Common myeloid progenitor, CD34-positive (primary cell): ENCODE results near the gene KDM5A.

Source experiments
- CTCF ChIA-PET: fragments of 350-600 bp; sonication (Branson Sonifier 250); formaldehyde crosslinking; loops from one replicate; lab custom pipeline; 2021; ENCODE audit warnings: antibody characterized with exemption; lab: Charles Lee
- POLR2A ChIA-PET: fragments of 350-600 bp; sonication (Branson Sonifier 250); formaldehyde crosslinking; loops from one replicate; lab custom pipeline; 2021; ENCODE audit warnings: antibody characterized with exemption; lab: Charles Lee
- DNase-seq, 3 donors: peaks; one replicate each; pipeline versions ENCODE4 v3.0.0 to v3.0.0-alpha.2; 2013
- H3K27ac ChIP-seq, 2 experiments: 1 replicate in 1 of 2; 2 replicates in 1 of 2; pipeline ENCODE4 v1.7.0; 2013; ENCODE audit warnings: inconsistent platforms in 2 of 2, low read length in 2 of 2, mild to moderate bottlenecking in 2 of 2, low read depth in 1 of 2, moderate library complexity in 1 of 2; ENCODE audit not compliant: severe bottlenecking in 2 of 2, insufficient read depth in 1 of 2, poor library complexity in 1 of 2
- H3K27me3 ChIP-seq, 5 experiments: replicated peaks in 2 of 5; 1 replicate in 3 of 5; 2 replicates in 2 of 5; pipeline versions ENCODE4 v1.6.1 to v1.7.0; 2013; ENCODE audit warnings: low read length in 4 of 5, mild to moderate bottlenecking in 2 of 5, moderate library complexity in 2 of 5, inconsistent platforms in 1 of 5; ENCODE audit not compliant: insufficient read depth in 5 of 5, control insufficient read depth in 4 of 5
- H3K36me3 ChIP-seq, 4 experiments: 1 replicate in 2 of 4; 2 replicates in 2 of 4; pipeline versions ENCODE4 v1.6.1 to v1.7.0; 2013; ENCODE audit warnings: low read length in 3 of 4, control low read depth in 1 of 4, mild to moderate bottlenecking in 1 of 4; ENCODE audit not compliant: control insufficient read depth in 4 of 4, insufficient read depth in 4 of 4
- H3K4me1 ChIP-seq, 4 experiments: 1 replicate in 3 of 4; 2 replicates in 1 of 4; pipeline versions ENCODE4 v1.6.1 to v1.7.1; 2013; ENCODE audit warnings: low read length in 3 of 4, mild to moderate bottlenecking in 3 of 4, control low read depth in 1 of 4, inconsistent platforms in 1 of 4, moderate library complexity in 1 of 4; ENCODE audit not compliant: control insufficient read depth in 4 of 4, insufficient read depth in 4 of 4; ENCODE audit errors: control extremely low read depth in 1 of 4
- H3K4me3 ChIP-seq, 7 experiments: 1 replicate in 4 of 7; 2 replicates in 3 of 7; pipeline versions ENCODE4 v1.5.1 to v1.7.0; 2013; ENCODE audit warnings: mild to moderate bottlenecking in 7 of 7, low read length in 6 of 7, moderate library complexity in 6 of 7, inconsistent platforms in 2 of 7, low read depth in 2 of 7, control low read depth in 1 of 7; ENCODE audit not compliant: insufficient read depth in 4 of 7, control insufficient read depth in 1 of 7; ENCODE audit errors: extremely low read depth in 1 of 7
- H3K9me3 ChIP-seq, 5 experiments: 1 replicate in 4 of 5; 2 replicates in 1 of 5; pipeline versions ENCODE4 v1.6.1 to v1.7.1; 2013; ENCODE audit warnings: low read length in 4 of 5, mild to moderate bottlenecking in 2 of 5, inconsistent platforms in 1 of 5, low read depth in 1 of 5, moderate library complexity in 1 of 5; ENCODE audit not compliant: control insufficient read depth in 4 of 5, insufficient read depth in 2 of 5; ENCODE audit errors: control extremely low read depth in 1 of 5
- WGBS: methylation state at CpG from one replicate; pipeline ENCODE4 v1.1.5; 2013; ENCODE audit not compliant: insufficient coverage; 5-methylcytosine and 5-hydroxymethylcytosine counted together

KDM5A gene

GRCh38 chr12:247271-247670 is 141.8 kb downstream of the KDM5A start:
- CTCF ChIA-PET: no interaction called here

DNA sequence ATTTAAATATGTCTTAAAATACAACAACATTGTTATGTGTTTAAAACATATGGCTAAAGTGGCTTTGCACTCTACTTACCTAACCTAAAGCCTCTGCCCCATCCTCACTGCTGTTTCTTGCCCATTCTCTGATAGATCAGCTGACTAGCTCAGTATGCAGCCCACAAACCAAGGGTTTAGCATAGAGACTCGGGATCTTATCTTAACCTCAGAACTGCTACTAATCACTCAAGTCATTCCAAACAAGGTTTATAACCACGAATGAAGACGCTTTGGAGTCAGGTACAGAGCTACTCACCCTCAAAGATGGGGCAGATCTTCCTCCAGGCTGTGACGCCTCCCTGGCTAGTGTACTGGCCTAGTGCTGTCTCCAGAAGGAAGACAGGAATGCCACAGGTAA is 145.7 kb downstream of the KDM5A start:
- Histone ChIP-seq H3K36me3 (no peaks in the 10 kb centered on the region), H3K27me3 (no peaks in the 10 kb centered on the region), H3K4me3 (no peak overlapping the region), H3K9me3 (peaks cover 0 to 18% (median 10%) of the 10 kb centered on the region in 5 experiments), H3K27ac (no peak overlapping the region), H3K4me1 (no peaks in the 10 kb centered on the region)
- DNase-seq: no peak
- ChIA-PET POLR2A (no interaction called here), CTCF (no interaction called here)
- WGBS: 56% methylated on average over 3 of the region's 4 CpGs

More at GRCh38 chr12:247271-247670, 141.8 kb downstream of the KDM5A start:
- Histone ChIP-seq H3K4me3 (no peak overlapping the region), H3K36me3 (no peaks in the 10 kb centered on the region), H3K27me3 (no peaks in the 10 kb centered on the region), H3K4me1 (no peaks in the 10 kb centered on the region), H3K9me3 (peaks cover 0 to 23% (median 8%) of the 10 kb centered on the region in 5 experiments), H3K27ac (no peak overlapping the region)
- POLR2A ChIA-PET: no interaction called here
- peak; percentile 17 to 64 (median 63) for DNase-seq
- no CpG with 5 or more reads among the region's 3 CpGs for WGBS

DNA sequence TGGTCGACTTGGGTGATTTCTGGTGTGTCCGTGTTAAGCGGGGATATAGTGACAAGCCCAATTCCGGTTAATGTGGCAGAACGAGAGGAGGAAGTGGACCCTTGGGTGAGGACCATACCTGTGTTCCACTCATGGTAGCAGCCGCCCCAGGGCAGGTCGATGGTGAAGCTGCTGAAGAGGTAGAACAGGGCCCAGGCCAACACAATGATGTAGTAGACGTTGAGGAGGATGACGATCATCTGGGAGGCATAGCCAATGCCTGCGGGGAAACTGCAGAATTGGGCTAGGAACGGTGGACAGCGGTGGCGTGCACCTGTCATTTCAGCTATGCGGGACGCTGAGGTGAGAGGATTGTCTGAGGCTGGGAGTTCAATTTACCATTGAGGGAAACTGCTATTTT is 146.6 kb downstream of the KDM5A start:
- H3K27me3 ChIP-seq: no peaks in the 10 kb centered on the region
- peaks cover under 1 to 11% (median 5%) of the 10 kb centered on the region in 5 experiments for H3K9me3 ChIP-seq
- 97% methylated on average over 12 of the region's 15 CpGs for WGBS
- H3K36me3 ChIP-seq: no peaks in the 10 kb centered on the region
- ChIA-PET POLR2A (no interaction called here), CTCF (no interaction called here)
- no peak for DNase-seq
- H3K4me3 ChIP-seq: no peak overlapping the region
- no peaks in the 10 kb centered on the region for H3K4me1 ChIP-seq
- H3K27ac ChIP-seq: no peak overlapping the region

DNA sequence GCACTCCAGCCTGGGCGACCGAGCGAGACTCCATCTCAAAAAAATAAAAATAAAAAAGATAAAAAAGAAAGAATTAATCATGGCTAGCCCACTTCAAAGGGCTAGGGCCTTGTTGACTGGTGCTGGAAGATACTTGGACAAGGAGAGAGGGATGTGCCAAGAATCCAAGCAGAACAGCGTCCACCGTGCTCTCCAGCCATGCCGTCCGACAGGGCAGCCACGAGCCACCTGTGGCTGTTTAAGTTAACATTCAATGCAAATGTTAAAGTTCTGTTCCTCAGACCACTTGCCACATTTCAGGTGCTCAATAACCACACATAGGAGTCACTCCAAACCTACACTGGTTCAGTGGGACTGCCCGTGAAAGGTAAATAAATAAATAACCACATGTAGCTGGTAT is 147.9 kb downstream of the KDM5A start:
- no peaks in the 10 kb centered on the region for H3K4me1 ChIP-seq
- no peak for DNase-seq
- no peak overlapping the region for H3K27ac ChIP-seq
- WGBS: no CpG with 5 or more reads among the region's 9 CpGs
- ChIA-PET POLR2A (no interaction called here), CTCF (no interaction called here)
- no peak overlapping the region for H3K4me3 ChIP-seq
- no peaks in the 10 kb centered on the region for H3K27me3 ChIP-seq
- H3K36me3 ChIP-seq: no peaks in the 10 kb centered on the region
- peaks cover 0 to 18% (median 10%) of the 10 kb centered on the region in 5 experiments for H3K9me3 ChIP-seq

DNA sequence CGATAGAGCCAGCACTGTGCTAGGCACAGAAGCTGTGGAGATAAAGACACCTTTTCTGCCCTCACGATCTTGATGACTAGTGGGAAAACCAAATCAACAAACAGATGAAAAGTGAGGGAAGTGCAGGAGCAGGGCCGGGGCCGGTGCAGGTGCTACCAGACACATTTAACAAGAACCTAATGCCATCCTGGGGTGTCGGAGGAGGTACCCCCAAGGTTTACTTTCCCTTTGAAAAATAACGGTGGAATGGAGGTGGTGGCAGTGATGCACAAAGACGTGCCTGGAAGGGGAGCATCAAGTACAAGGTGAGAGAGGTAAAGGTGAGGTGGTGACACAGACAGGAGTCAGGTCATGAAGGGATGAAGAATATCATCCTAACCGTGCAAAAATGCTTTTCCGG is 148.6 kb downstream of the KDM5A start:
- DNase-seq: no peak
- ChIA-PET CTCF (interaction anchor here (0.9 kb wide), 1 partner anchor 20 kb away, joined by 3 read pairs; no protein-coding TSS in a partner anchor), POLR2A (no interaction called here)
- no peak overlapping the region for H3K4me3 ChIP-seq
- H3K9me3 ChIP-seq: peaks cover 0 to 19% (median 10%) of the 10 kb centered on the region in 5 experiments
- H3K4me1 ChIP-seq: no peaks in the 10 kb centered on the region
- no peak overlapping the region for H3K27ac ChIP-seq
- H3K36me3 ChIP-seq: no peaks in the 10 kb centered on the region
- 93% methylated on average over 8 of the region's 9 CpGs for WGBS
- H3K27me3 ChIP-seq: no peaks in the 10 kb centered on the region

DNA sequence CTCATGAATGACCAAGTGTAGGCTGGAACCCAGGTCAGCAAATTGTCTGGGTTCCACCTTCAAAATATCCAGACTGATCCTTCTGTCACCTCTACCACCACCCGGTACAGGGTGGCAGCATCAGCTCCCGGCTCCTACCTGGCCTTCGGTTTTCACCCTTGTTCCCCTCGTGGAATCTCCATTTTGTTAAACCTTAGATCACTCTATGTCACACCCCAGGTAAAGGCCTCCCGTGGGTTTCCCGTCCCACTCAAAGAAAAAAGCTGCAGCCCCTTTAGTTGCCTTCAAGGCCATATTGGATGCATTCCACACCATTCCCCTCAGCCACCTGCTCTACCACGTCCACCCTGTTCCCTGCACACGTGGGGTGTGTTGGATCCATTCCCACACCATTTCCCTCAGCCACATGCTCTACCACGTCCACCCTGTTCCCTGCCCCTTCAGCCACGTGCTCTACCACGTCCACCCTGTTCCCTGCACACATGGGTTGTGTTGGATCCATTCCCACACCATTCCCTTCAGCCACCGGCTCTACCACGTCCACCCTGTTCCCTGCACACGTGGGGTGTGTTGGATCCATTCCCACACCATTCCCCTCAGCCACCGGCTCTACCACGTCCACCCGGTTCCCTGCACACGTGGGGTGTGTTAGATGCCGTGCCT is 150.3 kb downstream of the KDM5A start:
- ChIA-PET POLR2A (no interaction called here), CTCF (interaction anchor here (1.0 kb wide), 1 partner anchor 16 kb away, joined by 3 read pairs; no protein-coding TSS in a partner anchor)
- WGBS: 77% methylated on average over 15 of the region's 19 CpGs
- DNase-seq: no peak
- H3K4me1 ChIP-seq: no peaks in the 10 kb centered on the region
- no peak overlapping the region for H3K4me3 ChIP-seq
- no peak overlapping the region for H3K27ac ChIP-seq
- H3K27me3 ChIP-seq: no peaks in the 10 kb centered on the region
- peaks cover 0 to 19% (median 16%) of the 10 kb centered on the region in 5 experiments for H3K9me3 ChIP-seq
- H3K36me3 ChIP-seq: no peaks in the 10 kb centered on the region

DNA sequence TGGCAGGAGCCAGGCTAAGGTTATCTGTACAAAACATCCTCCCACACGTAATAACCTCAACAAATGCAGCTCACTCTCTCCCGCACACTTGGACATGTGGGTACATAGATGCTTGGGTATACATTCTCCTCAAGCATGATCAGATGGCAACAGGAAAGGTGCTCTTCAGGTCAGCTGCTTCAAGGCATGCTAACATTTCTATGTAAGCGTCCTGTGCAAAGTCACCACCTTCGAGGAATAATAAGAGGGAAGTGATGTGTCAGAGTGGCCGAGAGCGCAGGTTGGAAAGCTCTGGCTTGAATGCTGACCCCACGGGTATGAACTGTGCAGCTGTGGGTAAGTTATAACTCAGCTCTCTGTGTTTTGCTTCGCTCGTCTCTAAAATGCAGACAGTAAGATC is 151.0 kb downstream of the KDM5A start:
- Histone ChIP-seq H3K27ac (no peak overlapping the region), H3K4me1 (no peaks in the 10 kb centered on the region), H3K9me3 (peaks cover 0 to 19% (median 16%) of the 10 kb centered on the region in 5 experiments), H3K4me3 (no peak overlapping the region), H3K36me3 (no peaks in the 10 kb centered on the region), H3K27me3 (no peaks in the 10 kb centered on the region)
- DNase-seq: no peak
- ChIA-PET POLR2A (no interaction called here), CTCF (no interaction called here)
- WGBS: 93% methylated on average over 8 of the region's 9 CpGs
